AG04449 (cell line): ENCODE results near the gene TBL1XR1.
"Not testable (repeated sequence)": the region's sequence is repeated elsewhere in the genome, so short reads cannot be mapped to it uniquely, and the experiment has no call there.

ENCODE experiments used
- CTCF ChIA-PET: fragments of 350-600 bp; formaldehyde crosslinking; extraction: SDS; loops from one replicate; lab custom pipeline; 2021; ENCODE audit warnings: antibody characterized with exemption; lab: Yijun Ruan, JAX
- POLR2A ChIA-PET: fragments of 400-600, 350-600 bp; formaldehyde crosslinking; extraction: SDS; loops from one replicate; lab custom pipeline; 2020; ENCODE audit warnings: antibody characterized with exemption, inconsistent platforms; lab: Yijun Ruan, JAX
- DNase-seq: peaks from one replicate; pipeline ENCODE4 v3.0.0-alpha.2; 2010; ENCODE audit warnings: low read depth, low spot score
- H3K4me3 ChIP-seq: 2 replicates; pipeline ENCODE4 v1.5.1; 2011; ENCODE audit warnings: low read depth, mild to moderate bottlenecking, control low read depth, low read length
- CTCF ChIP-seq: IDR thresholded peaks from one replicate; pipeline ENCODE4 v1.5.1; 2011; ENCODE audit warnings: mild to moderate bottlenecking, moderate library complexity, low read length, control low read depth, inconsistent platforms; ENCODE audit not compliant: insufficient read depth; ENCODE audit errors: missing control alignments

The TBL1XR1 gene

DNA sequence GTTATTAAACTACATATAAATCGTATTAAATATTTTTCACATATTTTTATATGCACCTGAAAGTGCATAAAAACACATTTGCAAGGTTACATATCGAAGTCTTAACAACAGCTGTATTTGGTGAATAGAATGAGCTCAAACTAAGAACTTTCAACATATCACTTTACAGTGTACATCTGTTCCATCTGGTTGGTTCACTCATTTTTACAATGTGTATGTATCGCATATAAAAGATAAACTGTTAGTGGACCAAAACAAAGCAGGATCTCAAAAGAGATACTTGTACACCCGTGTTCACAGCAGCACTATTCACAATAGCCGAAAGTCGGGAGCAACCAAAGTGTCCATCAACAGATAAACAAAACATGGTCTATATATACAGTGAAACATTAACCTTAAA is 55.8 kb downstream of the TBL1XR1 start:
- TF ChIP-seq CTCF = no peak
- no peak overlapping the region for H3K4me3 ChIP-seq
- ChIA-PET POLR2A (no interaction called here), CTCF (no interaction called here)
- no peak for DNase-seq

DNA sequence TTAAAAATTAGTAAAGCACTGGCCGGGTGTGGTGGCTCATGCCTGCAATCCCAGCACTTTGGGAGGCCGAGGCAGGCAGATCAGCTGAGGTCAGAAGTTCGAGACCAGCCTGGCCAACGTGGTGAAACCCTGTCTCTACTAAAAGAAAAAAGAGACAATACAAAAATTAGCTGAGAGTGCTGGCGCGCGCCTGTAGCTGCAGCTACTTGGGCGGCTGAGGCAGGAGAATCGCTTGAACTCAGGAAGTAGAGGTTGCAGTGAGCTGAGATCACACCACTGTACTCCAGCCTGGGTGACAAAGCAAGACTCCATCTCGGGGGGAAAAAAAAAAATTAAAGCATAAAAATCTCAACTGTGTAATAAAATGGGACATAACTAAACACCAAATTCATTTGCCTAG is 58.1 kb downstream of the TBL1XR1 start:
- POLR2A ChIA-PET = interaction anchor here (1.2 kb wide), 1 partner anchor 10 kb away, joined by 3 read pairs; no protein-coding TSS in a partner anchor
- DNase-seq, CTCF ChIA-PET, H3K4me3 ChIP-seq: not testable (repeated sequence)

DNA sequence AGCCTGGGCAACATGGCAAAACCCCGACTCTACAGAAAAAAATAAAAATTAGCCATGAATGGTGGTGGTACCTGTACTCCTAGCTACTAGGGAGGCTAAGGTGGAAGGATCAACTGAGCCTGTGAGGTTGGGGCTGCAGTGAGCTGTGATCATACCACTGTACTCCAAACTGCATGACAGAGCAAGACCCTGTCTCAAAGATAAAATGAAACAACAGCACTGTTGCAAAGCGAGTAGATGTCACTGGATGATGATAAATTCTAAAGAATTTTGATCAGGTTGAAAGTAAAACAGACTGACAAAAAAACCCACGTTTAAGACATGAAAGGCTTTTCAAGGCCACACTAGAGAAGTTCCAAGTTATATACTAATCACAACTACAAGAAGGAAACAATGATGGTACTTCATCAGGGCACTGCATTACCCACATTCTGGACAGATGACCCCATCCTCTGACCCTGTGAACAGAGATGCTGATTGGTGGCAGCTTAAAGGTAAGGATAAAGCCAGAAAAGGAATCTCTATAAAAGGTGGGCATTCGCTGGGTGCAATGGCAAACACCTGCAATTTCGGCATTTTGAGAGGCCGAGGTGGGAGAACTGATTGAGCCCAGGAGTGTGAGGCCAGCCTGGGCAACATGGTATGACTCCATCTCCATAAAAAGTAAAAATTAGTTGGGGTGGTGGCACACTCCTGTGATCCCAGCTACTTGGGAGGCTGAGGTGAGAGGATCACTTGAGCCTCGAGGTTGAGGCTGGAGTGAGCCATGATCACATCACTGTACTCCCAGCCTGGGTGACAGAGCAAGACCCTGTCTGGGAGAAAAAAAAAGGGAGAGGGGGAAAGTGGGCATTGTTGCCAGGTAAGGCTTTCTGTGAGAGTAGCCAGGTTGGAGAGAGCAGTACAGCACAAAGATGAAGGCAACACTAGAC is 59.2 kb downstream of the TBL1XR1 start:
- no peak for TF ChIP-seq CTCF
- DNase-seq = no peak
- ChIA-PET POLR2A (no interaction called here), CTCF (no interaction called here)
- no peak overlapping the region for H3K4me3 ChIP-seq

- CTCF ChIA-PET = interaction anchor here (1.0 kb wide), 1 partner anchor 13 kb away, joined by 3 read pairs; no protein-coding TSS in a partner anchor
- POLR2A ChIA-PET = no interaction called here
- no peak for DNase-seq
- TF ChIP-seq CTCF = no peak
- H3K4me3 ChIP-seq = no peak overlapping the region
Measured at GRCh38 chr3:177136741-177137140, 60.5 kb downstream of the TBL1XR1 start.

- ChIA-PET CTCF (no interaction called here), POLR2A (no interaction called here)
- no peak overlapping the region for H3K4me3 ChIP-seq
- no peak for DNase-seq
- no peak for TF ChIP-seq CTCF
Measured at GRCh38 chr3:177135841-177136492, 61.3 kb downstream of the TBL1XR1 start.

GRCh38 chr3:177134816-177135210 is 62.5 kb downstream of the TBL1XR1 start:
- POLR2A ChIA-PET = no interaction called here
- no peak overlapping the region for H3K4me3 ChIP-seq
- DNase-seq = no peak
- CTCF ChIA-PET = no interaction called here
- TF ChIP-seq CTCF = no peak
